Neutrophil (primary cell): ENCODE data around the gene RAI1.

Experiments
- H3K27ac ChIP-seq: fragments of 200-600 bp; sonication (generic); 2 replicates; pipeline ENCODE4 v1.5.1; 2016; ENCODE audit warnings: mild to moderate bottlenecking, moderate library complexity
- H3K27me3 ChIP-seq: fragments of 200-600 bp; sonication (generic); 2 replicates; pipeline ENCODE4 v1.6.0; 2016; ENCODE audit warnings: mild to moderate bottlenecking
- H3K36me3 ChIP-seq: fragments of 200-600 bp; sonication (generic); 2 replicates; pipeline ENCODE4 v1.5.1; 2017
- H3K4me1 ChIP-seq, 2 experiments: fragments of 200-600 bp in 1 of 2; sonication (generic) in 1 of 2; 1 replicate in 1 of 2; 2 replicates in 1 of 2; pipeline versions ENCODE4 v1.5.1 to v1.6.1; 2013 to 2016; ENCODE audit warnings: low read depth in 1 of 2, low read length in 1 of 2, mild to moderate bottlenecking in 1 of 2, moderate library complexity in 1 of 2; ENCODE audit not compliant: control insufficient read depth in 1 of 2, insufficient read depth in 1 of 2
- H3K4me3 ChIP-seq, 2 experiments: fragments of 200-600 bp in 1 of 2; sonication (generic) in 1 of 2; 1 replicate in 1 of 2; 2 replicates in 1 of 2; pipeline ENCODE4 v1.5.1; 2013 to 2016; ENCODE audit warnings: low read depth in 1 of 2, low read length in 1 of 2, mild to moderate bottlenecking in 1 of 2, moderate library complexity in 1 of 2
- H3K9me3 ChIP-seq: fragments of 200-600 bp; sonication (generic); 2 replicates; pipeline ENCODE4 v1.5.1; 2016
- TF ChIP-seq, protein P1 (sequence below): fragments of 200-600 bp; sonication (generic); IDR thresholded peaks from 2 replicates; pipeline ENCODE4 v1.5.1; 2016; ENCODE audit warnings: antibody characterized with exemption

RAI1 gene

DNA sequence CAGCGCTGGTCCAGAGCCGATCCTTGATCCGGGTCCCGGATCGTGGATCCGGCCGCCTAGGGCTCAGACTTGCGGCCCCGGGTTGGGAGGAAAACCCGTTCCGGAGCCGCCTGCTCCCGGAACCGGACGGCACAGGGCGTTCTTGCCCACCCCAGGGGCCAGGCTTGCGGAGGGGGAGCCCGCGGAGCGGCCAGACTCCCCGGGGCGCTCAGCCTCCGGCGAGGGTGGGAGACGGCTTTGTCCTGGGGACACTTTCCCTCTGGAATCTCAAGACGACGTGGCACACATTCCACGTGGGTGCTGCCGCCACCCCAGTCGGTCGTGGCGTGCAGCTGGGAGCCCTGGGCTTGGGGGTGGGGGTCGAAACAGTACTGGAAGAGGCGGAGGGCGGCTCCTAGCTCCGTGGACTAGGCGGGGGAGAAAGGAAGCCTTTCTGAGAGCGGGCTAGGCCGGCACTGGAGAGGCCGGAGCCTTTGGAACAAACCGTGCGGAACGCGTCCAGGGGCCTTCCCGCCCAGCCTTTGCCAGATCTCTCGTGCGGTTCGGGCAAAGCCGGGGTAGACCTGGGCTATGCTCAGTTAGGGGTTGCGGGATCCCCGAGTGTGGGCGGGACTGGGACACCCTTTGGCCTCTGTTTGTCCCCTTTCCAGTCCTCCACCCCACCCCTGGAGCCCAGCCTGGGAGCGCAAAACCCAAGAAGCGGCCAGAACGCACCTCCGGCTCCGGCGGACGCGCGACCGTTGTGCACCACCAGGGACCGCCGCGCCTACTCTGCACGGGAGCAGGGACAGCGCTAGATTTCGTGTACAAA, 129.0 kb downstream of the RAI1 start:
- no peaks in the 10 kb centered on the region for H3K9me3 ChIP-seq
- TF ChIP-seq, protein P1, sequence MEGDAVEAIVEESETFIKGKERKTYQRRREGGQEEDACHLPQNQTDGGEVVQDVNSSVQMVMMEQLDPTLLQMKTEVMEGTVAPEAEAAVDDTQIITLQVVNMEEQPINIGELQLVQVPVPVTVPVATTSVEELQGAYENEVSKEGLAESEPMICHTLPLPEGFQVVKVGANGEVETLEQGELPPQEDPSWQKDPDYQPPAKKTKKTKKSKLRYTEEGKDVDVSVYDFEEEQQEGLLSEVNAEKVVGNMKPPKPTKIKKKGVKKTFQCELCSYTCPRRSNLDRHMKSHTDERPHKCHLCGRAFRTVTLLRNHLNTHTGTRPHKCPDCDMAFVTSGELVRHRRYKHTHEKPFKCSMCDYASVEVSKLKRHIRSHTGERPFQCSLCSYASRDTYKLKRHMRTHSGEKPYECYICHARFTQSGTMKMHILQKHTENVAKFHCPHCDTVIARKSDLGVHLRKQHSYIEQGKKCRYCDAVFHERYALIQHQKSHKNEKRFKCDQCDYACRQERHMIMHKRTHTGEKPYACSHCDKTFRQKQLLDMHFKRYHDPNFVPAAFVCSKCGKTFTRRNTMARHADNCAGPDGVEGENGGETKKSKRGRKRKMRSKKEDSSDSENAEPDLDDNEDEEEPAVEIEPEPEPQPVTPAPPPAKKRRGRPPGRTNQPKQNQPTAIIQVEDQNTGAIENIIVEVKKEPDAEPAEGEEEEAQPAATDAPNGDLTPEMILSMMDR, result no peak
- no peak overlapping the region for H3K27ac ChIP-seq
- H3K27me3 ChIP-seq, result no peaks in the 10 kb centered on the region
- H3K4me3 ChIP-seq, result no peak overlapping the region
- H3K4me1 ChIP-seq, result peaks cover 0 to 3% of the 10 kb centered on the region in 2 experiments
- peaks cover 52% of the 10 kb centered on the region for H3K36me3 ChIP-seq

DNA sequence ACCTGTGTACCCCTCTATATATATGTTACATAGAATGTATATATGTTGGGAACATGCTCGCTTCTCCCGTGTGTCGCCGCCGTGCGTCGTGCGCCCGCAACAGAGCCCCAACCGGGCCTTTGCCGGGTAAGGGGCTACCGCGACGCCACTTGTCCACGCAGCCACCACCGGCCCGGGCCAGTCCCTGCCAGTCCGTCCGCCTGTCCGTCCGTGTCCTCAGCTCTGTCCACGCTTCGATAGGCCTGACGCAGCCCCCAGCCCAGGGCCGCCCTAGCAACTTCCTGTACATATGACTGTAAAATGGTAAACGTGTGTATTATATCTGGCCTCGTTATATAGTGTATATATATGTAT, 129.6 kb downstream of the RAI1 start:
- H3K27ac ChIP-seq, result no peak overlapping the region
- no peaks in the 10 kb centered on the region for H3K9me3 ChIP-seq
- H3K27me3 ChIP-seq, result no peaks in the 10 kb centered on the region
- TF ChIP-seq, protein P1, result no peak
- H3K4me3 ChIP-seq, result no peak overlapping the region
- H3K36me3 ChIP-seq, result peaks cover 54% of the 10 kb centered on the region
- peaks cover 0 to 3% of the 10 kb centered on the region in 2 experiments for H3K4me1 ChIP-seq

DNA sequence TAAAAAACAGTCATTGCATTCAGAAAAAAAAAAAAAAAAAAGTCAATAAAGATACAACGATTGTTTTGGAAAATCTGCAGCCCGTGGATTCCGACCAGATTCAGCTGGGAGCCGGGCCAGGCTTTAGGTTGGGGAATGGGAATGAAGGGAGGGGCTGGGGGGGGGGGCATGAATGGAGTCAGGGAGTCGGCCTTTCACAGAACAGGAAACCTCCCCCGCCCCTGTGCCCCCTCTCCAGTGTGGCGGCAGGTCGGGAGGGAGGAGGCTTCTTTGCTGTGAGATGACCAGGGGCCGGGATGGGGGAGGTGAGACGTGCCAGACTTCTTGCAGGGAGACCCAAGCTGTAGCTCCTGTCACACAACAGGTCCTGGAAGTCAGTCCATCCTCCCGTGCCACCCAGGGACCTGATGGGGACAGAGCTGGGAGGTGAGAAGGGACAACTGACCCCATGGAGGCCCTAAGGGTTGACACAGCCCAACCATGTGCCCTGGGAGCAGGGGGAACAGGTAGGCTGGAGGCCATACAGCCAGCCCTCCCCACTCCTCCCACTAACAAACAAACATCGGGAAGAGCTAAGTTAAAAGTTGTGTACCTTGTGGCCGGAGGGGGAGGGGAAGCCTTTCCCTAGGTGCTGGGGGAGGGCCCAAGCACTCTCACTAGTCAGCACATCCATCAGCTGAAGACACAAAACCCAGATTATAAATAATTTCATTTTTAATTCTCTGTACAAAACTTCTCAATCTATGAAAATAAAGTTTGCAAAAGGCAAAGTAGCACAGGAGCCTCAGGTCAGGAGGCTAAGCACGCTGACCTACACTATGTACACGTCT, 130.3 kb downstream of the RAI1 start:
- no peaks in the 10 kb centered on the region for H3K9me3 ChIP-seq
- no peak overlapping the region for H3K4me3 ChIP-seq
- TF ChIP-seq, protein P1, result no peak
- H3K27ac ChIP-seq, result no peak overlapping the region
- H3K36me3 ChIP-seq, result peaks cover 61% of the 10 kb centered on the region
- peaks cover 0 to 3% of the 10 kb centered on the region in 2 experiments for H3K4me1 ChIP-seq
- no peaks in the 10 kb centered on the region for H3K27me3 ChIP-seq

DNA sequence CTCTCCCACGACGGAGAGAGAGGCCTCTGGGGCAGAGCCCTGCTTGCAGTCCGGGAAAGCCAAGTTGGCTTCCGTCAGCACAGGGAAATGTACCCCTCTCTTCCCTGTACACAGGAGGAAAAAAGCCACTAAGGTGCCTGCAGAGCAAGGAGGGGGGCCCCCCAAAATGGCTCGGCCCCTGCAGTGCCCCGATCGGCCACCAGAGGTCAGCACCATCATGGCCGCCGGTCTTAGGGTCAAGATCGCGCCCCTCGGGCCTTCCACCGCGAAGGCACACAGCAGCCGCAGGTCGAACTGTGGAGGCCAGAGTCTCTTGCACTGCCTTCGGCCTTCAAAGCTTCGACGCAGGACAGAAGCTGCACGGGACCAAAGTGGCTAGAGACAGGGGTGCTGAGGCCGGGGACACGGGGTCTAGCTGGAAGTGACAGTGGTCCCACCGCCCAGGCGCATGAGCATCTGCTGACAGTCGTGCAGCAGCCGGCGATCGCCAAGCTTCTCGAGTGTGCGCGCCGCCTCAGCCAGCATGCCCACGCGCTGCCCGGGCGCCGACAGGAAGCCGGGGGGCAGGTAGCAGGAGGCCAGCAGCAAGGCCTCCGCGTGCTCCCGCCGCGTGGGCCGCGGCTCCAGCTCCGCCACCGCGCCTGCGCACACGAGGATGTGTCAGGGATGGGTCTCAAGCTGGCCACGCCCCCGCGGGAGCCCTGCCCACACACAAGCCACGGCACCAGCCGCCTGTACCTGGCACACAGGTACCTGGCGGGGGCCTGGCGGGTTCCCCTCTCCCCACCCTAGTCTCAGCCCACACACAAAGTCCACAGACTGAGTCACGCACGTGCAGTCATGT, 131.2 kb downstream of the RAI1 start:
- Histone ChIP-seq H3K9me3 (no peaks in the 10 kb centered on the region), H3K27ac (no peak overlapping the region), H3K27me3 (no peaks in the 10 kb centered on the region), H3K36me3 (peaks cover 69% of the 10 kb centered on the region), H3K4me1 (peaks cover 0 to 3% of the 10 kb centered on the region in 2 experiments), H3K4me3 (no peak overlapping the region)
- TF ChIP-seq, protein P1, result peak; percentile 98

DNA sequence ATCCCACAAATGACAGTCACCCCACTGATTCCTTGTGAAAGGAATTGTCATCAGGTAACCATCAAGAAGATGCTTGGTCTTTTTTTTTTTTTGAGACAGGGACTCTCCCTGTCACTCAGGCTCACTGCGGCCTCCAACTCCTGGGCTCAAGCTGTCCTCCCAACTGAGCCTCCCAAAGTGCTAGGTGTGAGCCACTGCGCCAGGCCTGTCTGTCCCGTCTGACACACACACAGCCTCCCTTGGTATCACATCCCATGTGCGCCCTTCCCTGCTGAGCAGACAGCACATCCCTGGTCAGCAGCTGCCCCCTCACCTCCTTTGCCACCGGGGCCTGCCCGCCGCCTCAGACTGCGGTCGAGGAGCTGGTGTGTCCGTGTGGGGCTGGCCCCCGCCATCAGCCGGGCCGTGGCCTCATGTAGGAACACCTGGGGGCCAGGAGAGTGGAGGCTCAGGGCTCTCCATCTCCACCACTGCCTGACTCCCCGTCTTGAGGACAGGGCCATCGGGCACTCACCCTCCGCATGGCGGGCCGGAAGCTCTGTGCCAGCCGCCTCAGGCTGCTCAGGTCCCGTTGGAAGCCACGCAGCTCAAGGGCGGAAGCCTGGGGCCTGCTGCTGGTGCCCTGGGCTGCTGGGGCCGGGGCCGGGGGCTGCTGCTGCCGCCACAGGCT, 131.9 kb downstream of the RAI1 start:
- TF ChIP-seq, protein P1, result no peak
- Histone ChIP-seq H3K27ac (no peak overlapping the region), H3K4me1 (peaks cover 0 to 3% of the 10 kb centered on the region in 2 experiments), H3K27me3 (no peaks in the 10 kb centered on the region), H3K4me3 (no peak overlapping the region), H3K9me3 (no peaks in the 10 kb centered on the region), H3K36me3 (peaks cover 77% of the 10 kb centered on the region)
